OCI-LY1 (cell line): ENCODE data around the gene ATF6B.
A peak's percentile ranks its signal among the peaks of the same experiment; 100 is the strongest.

ENCODE experiments used
- H2AFZ ChIP-seq: fragments of 200-600 bp; sonication (generic), shearing (Covaris generic); 2 replicates; pipeline ENCODE4 v1.6.0; 2014; ENCODE audit warnings: antibody characterized with exemption, mild to moderate bottlenecking, low read length
- H3F3A ChIP-seq: fragments of 200-600 bp; sonication (generic), shearing (Covaris generic); 2 replicates; pipeline ENCODE4 v1.6.0; 2014; ENCODE audit warnings: mild to moderate bottlenecking, antibody characterized with exemption, low read length, moderate library complexity; ENCODE audit not compliant: insufficient read depth
- H3K27ac ChIP-seq: fragments of 200-600 bp; sonication (generic); 2 replicates; pipeline ENCODE4 v1.5.1; 2014; ENCODE audit warnings: low read length, mixed run types, mild to moderate bottlenecking, low read depth; ENCODE audit not compliant: poor library complexity, severe bottlenecking
- H3K27me3 ChIP-seq: fragments of 200-600 bp; sonication (generic); 2 replicates; pipeline ENCODE4 v1.6.0; 2014; ENCODE audit warnings: antibody characterized with exemption, mild to moderate bottlenecking, low read length, moderate library complexity; ENCODE audit not compliant: insufficient read depth
- H3K36me3 ChIP-seq: fragments of 200-600 bp; sonication (generic); 2 replicates; pipeline ENCODE4 v1.6.1; 2014; ENCODE audit warnings: mild to moderate bottlenecking, antibody characterized with exemption, low read length, moderate library complexity, mixed read lengths; ENCODE audit not compliant: insufficient read depth
- H3K4me1 ChIP-seq: fragments of 200-600 bp; sonication (generic); 2 replicates; pipeline ENCODE4 v1.5.1; 2014; ENCODE audit warnings: mild to moderate bottlenecking, low read length, moderate library complexity; ENCODE audit not compliant: insufficient read depth, severe bottlenecking
- H3K4me2 ChIP-seq: fragments of 200-600 bp; sonication (generic), shearing (Covaris generic); 2 replicates; pipeline ENCODE4 v1.6.1; 2014; ENCODE audit warnings: low read length
- H3K4me3 ChIP-seq: fragments of 200-600 bp; sonication (generic); 2 replicates; pipeline ENCODE4 v1.5.1; 2014; ENCODE audit warnings: low read length, low read depth, mild to moderate bottlenecking, mixed read lengths; ENCODE audit not compliant: poor library complexity, severe bottlenecking
- H3K79me2 ChIP-seq: fragments of 200-600 bp; shearing (Covaris generic); 2 replicates; pipeline ENCODE4 v1.6.1; 2016; ENCODE audit warnings: mixed run types, low read length, mixed read lengths; ENCODE audit not compliant: insufficient read depth
- H3K9ac ChIP-seq: fragments of 200-600 bp; sonication (generic), shearing (Covaris generic); 2 replicates; pipeline ENCODE4 v1.6.1; 2014; ENCODE audit warnings: mild to moderate bottlenecking, low read length, mixed read lengths
- H3K9me2 ChIP-seq: fragments of 200-600 bp; sonication (generic), shearing (Covaris generic); 2 replicates; pipeline ENCODE4 v1.6.1; 2014; ENCODE audit warnings: low read depth, mild to moderate bottlenecking, low read length, mixed read lengths
- H3K9me3 ChIP-seq: fragments of 200-600 bp; shearing (Covaris generic); 2 replicates; pipeline ENCODE4 v1.6.1; 2014; ENCODE audit warnings: low read length, mixed read lengths
- H4K20me1 ChIP-seq: fragments of 200-600 bp; sonication (generic), shearing (Covaris generic); 2 replicates; pipeline ENCODE4 v1.6.0; 2016; ENCODE audit warnings: mild to moderate bottlenecking, low read length; ENCODE audit not compliant: insufficient read depth
- EZH2 ChIP-seq: fragments of 200-600 bp; sonication (generic), shearing (Covaris generic); IDR thresholded peaks from 2 replicates; pipeline ENCODE4 v1.8.0; 2017; ENCODE audit warnings: borderline replicate concordance, mixed run types, mild to moderate bottlenecking, antibody characterized with exemption, low read length, moderate library complexity, mixed read lengths
- TF ChIP-seq, protein P1 (sequence below): fragments of 200-600 bp; sonication (generic), shearing (Covaris generic); IDR thresholded peaks from 2 replicates; pipeline ENCODE4 v1.5.1; 2017; ENCODE audit warnings: mild to moderate bottlenecking, antibody characterized with exemption, low read length, moderate library complexity, mixed read lengths

ATF6B gene

DNA sequence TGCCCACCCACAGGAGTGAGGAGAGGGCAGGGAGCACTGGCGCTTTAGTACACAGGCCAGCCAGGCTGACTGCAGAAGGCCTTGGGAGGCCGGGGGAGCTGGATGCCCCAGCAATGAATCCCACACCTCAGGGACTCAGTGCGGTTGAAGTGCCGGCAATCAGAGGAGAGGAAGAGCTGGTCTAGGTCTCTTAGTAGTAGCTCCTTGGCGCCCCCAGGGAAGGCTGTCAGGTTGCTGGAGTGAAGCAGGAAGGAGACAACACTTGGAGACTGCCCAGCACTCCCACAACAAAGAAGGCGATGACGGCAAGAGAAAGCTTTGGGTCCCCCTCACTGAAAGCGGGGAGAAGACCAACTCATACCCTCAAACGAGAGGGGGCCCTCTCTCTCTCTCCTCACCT lies 10.6 kb downstream of the ATF6B start:
- Histone ChIP-seq H3K4me2 (no peak overlapping the region), H3F3A (no peaks in the 10 kb centered on the region), H3K36me3 (peaks cover 70% of the 10 kb centered on the region), H3K4me1 (no peaks in the 10 kb centered on the region), H3K27ac (no peak overlapping the region), H3K9me3 (no peaks in the 10 kb centered on the region), H4K20me1 (no peaks in the 10 kb centered on the region), H3K9ac (no peak overlapping the region), H2AFZ (no peak overlapping the region), H3K4me3 (no peak overlapping the region), H3K79me2 (no peaks in the 10 kb centered on the region), H3K9me2 (no peaks in the 10 kb centered on the region), H3K27me3 (no peaks in the 10 kb centered on the region)
- TF ChIP-seq, protein P1, sequence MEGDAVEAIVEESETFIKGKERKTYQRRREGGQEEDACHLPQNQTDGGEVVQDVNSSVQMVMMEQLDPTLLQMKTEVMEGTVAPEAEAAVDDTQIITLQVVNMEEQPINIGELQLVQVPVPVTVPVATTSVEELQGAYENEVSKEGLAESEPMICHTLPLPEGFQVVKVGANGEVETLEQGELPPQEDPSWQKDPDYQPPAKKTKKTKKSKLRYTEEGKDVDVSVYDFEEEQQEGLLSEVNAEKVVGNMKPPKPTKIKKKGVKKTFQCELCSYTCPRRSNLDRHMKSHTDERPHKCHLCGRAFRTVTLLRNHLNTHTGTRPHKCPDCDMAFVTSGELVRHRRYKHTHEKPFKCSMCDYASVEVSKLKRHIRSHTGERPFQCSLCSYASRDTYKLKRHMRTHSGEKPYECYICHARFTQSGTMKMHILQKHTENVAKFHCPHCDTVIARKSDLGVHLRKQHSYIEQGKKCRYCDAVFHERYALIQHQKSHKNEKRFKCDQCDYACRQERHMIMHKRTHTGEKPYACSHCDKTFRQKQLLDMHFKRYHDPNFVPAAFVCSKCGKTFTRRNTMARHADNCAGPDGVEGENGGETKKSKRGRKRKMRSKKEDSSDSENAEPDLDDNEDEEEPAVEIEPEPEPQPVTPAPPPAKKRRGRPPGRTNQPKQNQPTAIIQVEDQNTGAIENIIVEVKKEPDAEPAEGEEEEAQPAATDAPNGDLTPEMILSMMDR, result no peak
- TF ChIP-seq EZH2, result no peak

DNA sequence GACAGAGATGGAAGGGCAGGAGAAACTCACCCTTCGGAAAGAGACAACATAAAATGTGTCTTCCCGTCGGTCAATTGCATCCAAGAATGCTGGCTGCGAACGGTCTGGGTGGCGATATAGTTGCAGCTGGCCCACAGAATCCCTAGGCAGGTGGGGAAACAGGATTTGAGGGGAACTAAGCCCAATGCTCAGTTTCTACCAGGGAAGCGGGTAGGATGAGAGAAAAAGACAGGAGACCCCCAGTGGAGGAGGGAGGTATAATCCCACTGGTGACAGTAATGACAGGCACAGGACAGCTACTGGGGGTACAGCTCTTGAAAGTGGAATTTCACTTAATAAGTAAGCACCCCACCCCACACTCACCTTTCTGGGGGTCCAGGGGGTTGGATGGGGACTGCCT lies 11.4 kb downstream of the ATF6B start:
- peaks cover 64% of the 10 kb centered on the region for H3K36me3 ChIP-seq
- H3K27ac ChIP-seq, result no peak overlapping the region
- H3K9me3 ChIP-seq, result no peaks in the 10 kb centered on the region
- TF ChIP-seq, protein P1, result peak; percentile 47
- TF ChIP-seq EZH2, result no peak
- H3K4me1 ChIP-seq, result no peaks in the 10 kb centered on the region
- no peak overlapping the region for H3K4me3 ChIP-seq
- no peak overlapping the region for H3K4me2 ChIP-seq
- H3F3A ChIP-seq, result no peaks in the 10 kb centered on the region
- no peaks in the 10 kb centered on the region for H3K79me2 ChIP-seq
- no peaks in the 10 kb centered on the region for H3K9me2 ChIP-seq
- no peaks in the 10 kb centered on the region for H4K20me1 ChIP-seq
- no peaks in the 10 kb centered on the region for H3K27me3 ChIP-seq
- H2AFZ ChIP-seq, result no peak overlapping the region
- no peak overlapping the region for H3K9ac ChIP-seq

DNA sequence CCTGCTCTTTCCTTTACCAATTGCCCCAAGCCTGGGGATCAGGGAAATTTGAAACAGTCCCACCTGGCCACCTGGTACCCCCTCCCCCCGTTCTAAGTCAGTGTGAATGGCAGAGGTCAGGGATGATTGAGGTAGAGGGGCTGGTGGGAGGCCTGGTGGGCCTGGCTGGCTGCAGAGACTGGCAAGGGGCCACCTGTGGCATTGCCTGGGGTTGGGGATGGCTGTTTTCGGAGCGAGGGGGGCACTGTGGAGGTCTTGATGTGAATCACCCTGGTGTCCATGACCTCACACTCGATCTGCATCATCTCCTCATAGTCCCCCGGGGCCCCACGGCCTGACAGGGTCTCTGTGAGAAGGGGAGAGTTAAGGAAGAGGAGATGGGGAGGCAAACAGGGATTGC lies 12.4 kb downstream of the ATF6B start:
- Histone ChIP-seq H3K79me2 (no peaks in the 10 kb centered on the region), H3K36me3 (peaks cover 53% of the 10 kb centered on the region), H3K4me2 (no peak overlapping the region), H4K20me1 (no peaks in the 10 kb centered on the region), H2AFZ (no peak overlapping the region), H3K4me3 (no peak overlapping the region), H3F3A (no peaks in the 10 kb centered on the region), H3K9me2 (no peaks in the 10 kb centered on the region), H3K4me1 (no peaks in the 10 kb centered on the region), H3K27me3 (no peaks in the 10 kb centered on the region), H3K9me3 (no peaks in the 10 kb centered on the region), H3K27ac (no peak overlapping the region), H3K9ac (no peak overlapping the region)
- no peak for TF ChIP-seq EZH2
- TF ChIP-seq, protein P1, result no peak
